Endothelial cell of umbilical vein (primary cell): ENCODE data around the gene ZNF132. TPM values are rescaled to one million over a fixed set of nuclear protein-coding genes. Genes with fewer than 3 reads are reported as not detected.

Experiments
- BruUV-seq: library from RNA; stranded (reverse); fragments of 400-500 nt; replicated peaks from 2 replicates; lab custom pipeline; 2021; lab: Mats Ljungman, UMichigan
- CTCF ChIA-PET: fragments of 300-600, 350-600 bp; sonication (Branson Sonifier 250); formaldehyde crosslinking; loops from one replicate; lab custom pipeline; 2021; ENCODE audit warnings: antibody characterized with exemption, inconsistent platforms; lab: Charles Lee
- POLR2A ChIA-PET: fragments of 300-600, 350-600 bp; sonication (Branson Sonifier 250); formaldehyde crosslinking; loops from one replicate; lab custom pipeline; 2021; ENCODE audit warnings: antibody characterized with exemption, inconsistent platforms; lab: Charles Lee
- DNase-seq: peaks from one replicate; pipeline ENCODE4 v3.0.0-alpha.2; 2011; ENCODE audit warnings: low read depth, low spot score
- FAIRE-seq: peaks from 2 replicates; lab custom pipeline; 2011; peaks lifted over from hg19 to GRCh38; lab: Jason Lieb, UNC
- H2AFZ ChIP-seq: 2 replicates; pipeline ENCODE4 v1.6.0; 2012; ENCODE audit warnings: low read depth, low read length, control low read depth, inconsistent platforms
- H3K27ac ChIP-seq: 2 replicates; pipeline ENCODE4 v1.5.1; 2011; ENCODE audit warnings: low read depth, mild to moderate bottlenecking, control low read depth, low read length, moderate library complexity; ENCODE audit not compliant: insufficient read depth
- H3K27me3 ChIP-seq, 2 experiments: 2 replicates each; pipeline versions ENCODE4 v1.6.0 to v1.6.1; 2011; ENCODE audit warnings: low read length in 2 of 2, mixed read lengths in 1 of 2; ENCODE audit not compliant: control insufficient read depth in 2 of 2, insufficient read depth in 2 of 2
- H3K36me3 ChIP-seq, 2 experiments: 2 replicates in 1 of 2; 3 replicates in 1 of 2; pipeline ENCODE4 v1.5.1; 2011; ENCODE audit warnings: low read length in 2 of 2, mild to moderate bottlenecking in 1 of 2, moderate library complexity in 1 of 2; ENCODE audit not compliant: control insufficient read depth in 2 of 2, insufficient read depth in 2 of 2; ENCODE audit errors: extremely low read depth in 1 of 2
- H3K4me1 ChIP-seq: 3 replicates; pipeline ENCODE4 v1.5.1; 2011; ENCODE audit warnings: mild to moderate bottlenecking, low read length; ENCODE audit not compliant: control insufficient read depth, insufficient read depth; ENCODE audit errors: extremely low read depth
- H3K4me2 ChIP-seq: 2 replicates; pipeline ENCODE4 v1.6.1; 2011; ENCODE audit warnings: low read length, control low read depth, mixed read lengths; ENCODE audit not compliant: insufficient read depth
- H3K4me3 ChIP-seq, 3 experiments: fragments of 200-600 bp in 1 of 3; sonication (generic), shearing (Covaris generic) in 1 of 3; replicated peaks in 1 of 3; 2 replicates each; pipeline ENCODE4 v1.5.1; 2011 to 2016; ENCODE audit warnings: control low read depth in 3 of 3, low read length in 3 of 3, mild to moderate bottlenecking in 2 of 3, inconsistent platforms in 1 of 3, low read depth in 1 of 3, moderate library complexity in 1 of 3; ENCODE audit not compliant: insufficient read depth in 1 of 3
- H3K79me2 ChIP-seq: 2 replicates; pipeline ENCODE4 v1.6.0; 2012; ENCODE audit warnings: low read length, inconsistent platforms; ENCODE audit not compliant: control insufficient read depth, insufficient read depth
- H3K9ac ChIP-seq: replicated peaks from 2 replicates; pipeline ENCODE3; 2011; ENCODE audit warnings: low read length, control low read depth; ENCODE audit not compliant: insufficient read depth; ENCODE audit errors: extremely low read depth
- H3K9me1 ChIP-seq: replicated peaks from 3 replicates; pipeline ENCODE4 v1.6.0; 2011; ENCODE audit warnings: mild to moderate bottlenecking, low read length; ENCODE audit not compliant: control insufficient read depth, insufficient read depth; ENCODE audit errors: extremely low read depth
- H3K9me3 ChIP-seq: replicated peaks from 2 replicates; pipeline ENCODE4 v1.5.1; 2012; ENCODE audit warnings: low read length, inconsistent platforms; ENCODE audit not compliant: control insufficient read depth, insufficient read depth
- H4K20me1 ChIP-seq: replicated peaks from 2 replicates; pipeline ENCODE3; 2011; ENCODE audit warnings: mild to moderate bottlenecking, low read length; ENCODE audit not compliant: control insufficient read depth, insufficient read depth; ENCODE audit errors: extremely low read depth
- EZH2 ChIP-seq: IDR thresholded peaks from 2 replicates; pipeline ENCODE4 v1.6.1; 2012; ENCODE audit warnings: borderline replicate concordance, low read depth, mild to moderate bottlenecking, moderate library complexity, low read length, inconsistent platforms; ENCODE audit not compliant: severe bottlenecking
- FOS ChIP-seq: IDR thresholded peaks from 2 replicates; pipeline ENCODE4 v1.6.1; 2011; ENCODE audit warnings: mild to moderate bottlenecking, low read length, moderate library complexity, borderline replicate concordance; ENCODE audit not compliant: insufficient read depth
- GATA2 ChIP-seq: IDR thresholded peaks from 2 replicates; pipeline ENCODE4 v1.7.0; 2011; ENCODE audit warnings: low read depth, mild to moderate bottlenecking, moderate library complexity, mixed read lengths, low read length; ENCODE audit not compliant: insufficient read length, insufficient read depth
- JUN ChIP-seq: IDR thresholded peaks from 2 replicates; pipeline ENCODE4 v1.6.1; 2011; ENCODE audit warnings: borderline replicate concordance, low read depth; ENCODE audit not compliant: insufficient read length, insufficient read depth
- MYC ChIP-seq: IDR thresholded peaks from one replicate; pipeline ENCODE4 v1.6.1; 2011; ENCODE audit warnings: mild to moderate bottlenecking, low read depth, low read length
- POLR2A ChIP-seq: IDR thresholded peaks from 2 replicates; pipeline ENCODE4 v1.6.1; 2012; ENCODE audit warnings: low read depth, mild to moderate bottlenecking, control low read depth, low read length
- POLR2AphosphoS5 ChIP-seq: IDR thresholded peaks from 2 replicates; pipeline ENCODE4 v1.6.1; 2012; ENCODE audit warnings: low read depth, mild to moderate bottlenecking, control low read depth, low read length, moderate library complexity; ENCODE audit not compliant: insufficient read depth
- dilution Hi-C: fragments of 300-500 bp; cut with MboI; formaldehyde crosslinking; loops from one replicate; pipeline ENCODE4 v1.15.0; 2019; ENCODE audit warnings: low sequenced_read_pairs; ENCODE audit not compliant: extremely low pct_ligation_motif_present
- intact Hi-C: fragments of 100-400 bp; cut with micrococcal nuclease; formaldehyde crosslinking; loops from one replicate; pipeline ENCODE4 v1.10.0; 2022
- polyA plus RNA-seq, 4 experiments: library from polyadenylated mRNA; depleted of rRNA in 3 of 4; stranded (reverse) in 3 of 4; unstranded in 1 of 4; fragments of >200 nt; gene quantifications; 2 replicates each; pipeline versions ENCODE4 v1.2.1 to v1.2.3, GENCODE V29; 2011 to 2012; ENCODE audit warnings: missing spikeins in 1 of 4
- total RNA-seq: library from RNA; stranded (reverse); gene quantifications from 2 replicates; pipeline ENCODE4 v1.2.3, GENCODE V29; 2021
- TF ChIP-seq, protein P1 (sequence below): IDR thresholded peaks from 2 replicates; pipeline ENCODE4 v1.6.1; 2011; ENCODE audit not compliant: insufficient read depth, insufficient read length
- TF ChIP-seq, protein P2 (sequence below), 2 donors: IDR thresholded peaks; 1 replicate in 1 of 2; 2 replicates in 1 of 2; pipeline ENCODE4 v1.5.1; 2011; ENCODE audit warnings: low read length in 2 of 2, mild to moderate bottlenecking in 2 of 2, moderate library complexity in 2 of 2, control low read depth in 1 of 2, inconsistent platforms in 1 of 2, low read depth in 1 of 2; ENCODE audit not compliant: insufficient read depth in 1 of 2; ENCODE audit errors: extremely low read depth in 1 of 2

Gene ZNF132
- total and polyA plus RNA-seq, 2 donors (not counting 3 experiments of a cell fraction or from before 2014, with no cell fraction given): 0.54 to 4.2 TPM

DNA sequence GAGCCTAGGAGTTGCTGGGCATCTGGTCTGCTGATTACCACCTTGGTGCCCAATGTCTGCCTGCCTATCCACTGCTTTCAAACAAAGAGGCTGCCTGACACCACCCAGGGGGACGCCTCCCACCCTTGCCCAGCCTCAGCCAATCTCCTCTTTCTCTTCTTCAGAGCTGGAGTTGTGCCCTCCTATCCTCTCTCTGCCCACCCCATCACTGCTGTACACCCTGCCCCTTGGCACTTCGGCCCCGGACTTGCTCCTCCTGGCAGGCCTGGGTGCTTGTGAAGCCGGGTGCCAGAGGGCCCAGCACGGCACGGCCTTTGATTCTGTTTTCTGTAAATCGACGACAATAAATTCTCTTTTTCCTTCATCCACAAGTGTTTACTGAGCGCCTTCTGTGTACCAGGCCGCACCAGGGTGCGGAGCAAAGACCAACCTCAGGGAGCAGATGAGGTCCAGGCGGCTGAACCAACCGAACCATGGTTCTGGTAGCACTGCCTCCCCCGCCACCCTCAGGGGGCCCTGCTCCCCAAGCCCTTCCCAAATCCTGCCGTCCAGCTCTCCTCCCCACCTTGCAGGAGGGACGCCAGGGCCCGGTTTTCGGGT, 39.5 kb downstream of the ZNF132 start:
- Histone ChIP-seq H3K36me3 (no peaks in the 10 kb centered on the region), H3K9me1 (no peaks in the 10 kb centered on the region), H2AFZ (peak overlapping the region; percentile 91), H3K4me2 (peak overlapping the region; percentile 59), H3K9me3 (no peaks in the 10 kb centered on the region), H3K4me1 (peaks cover 12% of the 10 kb centered on the region), H4K20me1 (no peaks in the 10 kb centered on the region), H3K27ac (no peak overlapping the region), H3K4me3 (peak overlapping the region in 2 of 3 experiments; percentile 41 to 43), H3K27me3 (no peaks in the 10 kb centered on the region), H3K9ac (no peak overlapping the region), H3K79me2 (no peaks in the 10 kb centered on the region)
- dilution Hi-C loops (no loop called here), intact Hi-C loops (loop anchor here (2.0 kb wide), 1 partner anchor 14 kb away; the partner anchor contains the start of gene RPS5)
- DNase-seq (no peak), FAIRE-seq (no peak)
- ChIA-PET POLR2A (no interaction called here), CTCF (no interaction called here)
- BruUV-seq: no TSS peak
- TF ChIP-seq FOS (no peak), EZH2 (no peak), MYC (no peak), POLR2A (no peak), GATA2 (no peak), JUN (no peak), POLR2AphosphoS5 (no peak)
- TF ChIP-seq, protein P1, sequence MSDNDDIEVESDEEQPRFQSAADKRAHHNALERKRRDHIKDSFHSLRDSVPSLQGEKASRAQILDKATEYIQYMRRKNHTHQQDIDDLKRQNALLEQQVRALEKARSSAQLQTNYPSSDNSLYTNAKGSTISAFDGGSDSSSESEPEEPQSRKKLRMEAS: no peak
- TF ChIP-seq, protein P2, sequence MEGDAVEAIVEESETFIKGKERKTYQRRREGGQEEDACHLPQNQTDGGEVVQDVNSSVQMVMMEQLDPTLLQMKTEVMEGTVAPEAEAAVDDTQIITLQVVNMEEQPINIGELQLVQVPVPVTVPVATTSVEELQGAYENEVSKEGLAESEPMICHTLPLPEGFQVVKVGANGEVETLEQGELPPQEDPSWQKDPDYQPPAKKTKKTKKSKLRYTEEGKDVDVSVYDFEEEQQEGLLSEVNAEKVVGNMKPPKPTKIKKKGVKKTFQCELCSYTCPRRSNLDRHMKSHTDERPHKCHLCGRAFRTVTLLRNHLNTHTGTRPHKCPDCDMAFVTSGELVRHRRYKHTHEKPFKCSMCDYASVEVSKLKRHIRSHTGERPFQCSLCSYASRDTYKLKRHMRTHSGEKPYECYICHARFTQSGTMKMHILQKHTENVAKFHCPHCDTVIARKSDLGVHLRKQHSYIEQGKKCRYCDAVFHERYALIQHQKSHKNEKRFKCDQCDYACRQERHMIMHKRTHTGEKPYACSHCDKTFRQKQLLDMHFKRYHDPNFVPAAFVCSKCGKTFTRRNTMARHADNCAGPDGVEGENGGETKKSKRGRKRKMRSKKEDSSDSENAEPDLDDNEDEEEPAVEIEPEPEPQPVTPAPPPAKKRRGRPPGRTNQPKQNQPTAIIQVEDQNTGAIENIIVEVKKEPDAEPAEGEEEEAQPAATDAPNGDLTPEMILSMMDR (IDR thresholded peaks at IDR 0.05; ENCODE audit: extremely low read depth in 1 of 2, insufficient read depth in 1 of 2, low read depth in 1 of 2, low read length in 2 of 2): no peak
